Endothelial cell (in vitro differentiated cells): ENCODE results near the gene PNKD. TPM values are rescaled to one million over a fixed set of nuclear protein-coding genes. Genes with fewer than 3 reads are reported as not detected.

Experiments
- DNase-seq: peaks from one replicate; pipeline ENCODE4 v3.0.0; 2021; ENCODE audit warnings: low spot score
- H3K27ac Mint-ChIP-seq: one replicate; pipeline ENCODE4 v1.8.0; 2021; ENCODE audit warnings: mixed read lengths, inconsistent platforms; ENCODE audit not compliant: unreplicated experiment
- H3K27me3 Mint-ChIP-seq: one replicate; pipeline ENCODE4 v1.8.0; 2021; ENCODE audit warnings: mild to moderate bottlenecking, moderate library complexity, mixed read lengths, inconsistent platforms; ENCODE audit not compliant: unreplicated experiment
- H3K36me3 Mint-ChIP-seq: one replicate; pipeline ENCODE4 v1.8.0; 2021; ENCODE audit warnings: mild to moderate bottlenecking, low read depth, mixed read lengths, inconsistent platforms; ENCODE audit not compliant: unreplicated experiment
- H3K4me1 Mint-ChIP-seq: one replicate; pipeline ENCODE4 v1.8.0; 2021; ENCODE audit warnings: mild to moderate bottlenecking, mixed read lengths, inconsistent platforms; ENCODE audit not compliant: unreplicated experiment
- H3K4me3 Mint-ChIP-seq: one replicate; pipeline ENCODE4 v1.8.0; 2021; ENCODE audit warnings: mild to moderate bottlenecking, mixed read lengths, inconsistent platforms; ENCODE audit not compliant: unreplicated experiment
- H3K9me3 Mint-ChIP-seq: one replicate; pipeline ENCODE4 v1.8.0; 2021; ENCODE audit warnings: mixed read lengths, inconsistent platforms; ENCODE audit not compliant: unreplicated experiment
- CTCF ChIP-seq: fragments of 200-600 bp; sonication (generic); IDR thresholded peaks from one replicate; pipeline ENCODE4 v1.5.0; 2021; ENCODE audit warnings: antibody characterized with exemption; ENCODE audit not compliant: unreplicated experiment
- total RNA-seq: library from RNA; stranded (reverse); fragmentation: NEBNext Ultra II Directional; extraction: Animal tissue kit (Norgen Biotek cat#: 25700); gene quantifications from one replicate; pipeline ENCODE4 v1.2.1, GENCODE V29; 2021; ENCODE audit not compliant: unreplicated experiment

The PNKD gene
- total RNA-seq, 1 donor from 2014 or later = 31.7 TPM

GRCh38 chr2:218357236-218358177, 87.2 kb downstream of the PNKD start:
- Mint-ChIP-seq H3K4me1 (no peaks in the 10 kb centered on the region), H3K27me3 (no peaks in the 10 kb centered on the region), H3K4me3 (no peak overlapping the region), H3K36me3 (no peaks in the 10 kb centered on the region), H3K9me3 (no peaks in the 10 kb centered on the region), H3K27ac (no peak overlapping the region)
- no peak for TF ChIP-seq CTCF
- DNase-seq = no peak

- Mint-ChIP-seq H3K9me3 (no peaks in the 10 kb centered on the region), H3K4me1 (peaks cover 3% of the 10 kb centered on the region), H3K27ac (no peak overlapping the region), H3K27me3 (no peaks in the 10 kb centered on the region), H3K36me3 (no peaks in the 10 kb centered on the region), H3K4me3 (no peak overlapping the region)
- no peak for TF ChIP-seq CTCF
- DNase-seq = no peak
Measured at GRCh38 chr2:218360453-218360852, 90.1 kb downstream of the PNKD start.

- H3K27me3 Mint-ChIP-seq = peaks cover 3% of the 10 kb centered on the region
- no peaks in the 10 kb centered on the region for H3K36me3 Mint-ChIP-seq
- DNase-seq = no peak
- H3K4me1 Mint-ChIP-seq = peaks cover 3% of the 10 kb centered on the region
- H3K27ac Mint-ChIP-seq = no peak overlapping the region
- TF ChIP-seq CTCF = no peak
- no peaks in the 10 kb centered on the region for H3K9me3 Mint-ChIP-seq
- no peak overlapping the region for H3K4me3 Mint-ChIP-seq
Measured at GRCh38 chr2:218362606-218363005, 92.3 kb downstream of the PNKD start.

GRCh38 chr2:218363736-218364135, 93.4 kb downstream of the PNKD start:
- Mint-ChIP-seq H3K9me3 (no peaks in the 10 kb centered on the region), H3K36me3 (no peaks in the 10 kb centered on the region), H3K4me1 (peaks cover 3% of the 10 kb centered on the region), H3K4me3 (no peak overlapping the region), H3K27me3 (peaks cover 3% of the 10 kb centered on the region), H3K27ac (no peak overlapping the region)
- DNase-seq = no peak
- no peak for TF ChIP-seq CTCF

- Mint-ChIP-seq H3K4me3 (no peak overlapping the region), H3K4me1 (peaks cover 4% of the 10 kb centered on the region), H3K27ac (no peak overlapping the region), H3K36me3 (no peaks in the 10 kb centered on the region), H3K27me3 (peaks cover 5% of the 10 kb centered on the region), H3K9me3 (no peaks in the 10 kb centered on the region)
- no peak for DNase-seq
- TF ChIP-seq CTCF = no peak
Measured at GRCh38 chr2:218364196-218364595, 93.9 kb downstream of the PNKD start.
